HCT116 (cell line): ENCODE data around the gene SLC6A17. TPM values are rescaled to one million over a fixed set of nuclear protein-coding genes. Genes with fewer than 3 reads are reported as not detected.

ENCODE experiments used
- ATAC-seq: fragments of 200-7000 bp; cut with Tn5 transposase; 2 replicates; pipeline ENCODE4 v1.9.1; 2020; ENCODE audit warnings: mild to moderate bottlenecking, moderate library complexity
- BruUV-seq: library from RNA; stranded (reverse); fragments of 400-500 nt; replicated peaks from 2 replicates; lab custom pipeline; 2021; lab: Mats Ljungman, UMichigan
- CTCF ChIA-PET: fragments of 300-600 bp; sonication (Branson Sonifier 250); formaldehyde crosslinking; loops from one replicate; lab custom pipeline; 2021; ENCODE audit warnings: antibody characterized with exemption; lab: Charles Lee
- POLR2A ChIA-PET: fragments of 300-600, 350-600 bp; sonication (Branson Sonifier 250); formaldehyde crosslinking; loops from one replicate; lab custom pipeline; 2021; ENCODE audit warnings: antibody characterized with exemption; lab: Charles Lee
- RAD21 ChIA-PET, 2 experiments: fragments of 300-600 bp; sonication (Branson Sonifier 250); formaldehyde crosslinking; loops; one replicate each; lab custom pipeline; 2023; ENCODE audit warnings: low total read pairs in 2 of 2; ENCODE audit not compliant: uncharacterized antibody in 2 of 2, unreplicated experiment in 2 of 2, low non-redundant PET in 1 of 2; lab: Charles Lee
- DNase-seq: peaks from one replicate; pipeline ENCODE4 v3.0.0-alpha.2; 2010; ENCODE audit warnings: low read depth, low spot score
- H2AFZ ChIP-seq: fragments of 200-600 bp; shearing (Covaris generic), sonication (generic); 2 replicates; pipeline ENCODE4 v1.6.1; 2017; ENCODE audit warnings: low read depth, mixed run types, mixed read lengths, antibody characterized with exemption, low read length; ENCODE audit not compliant: poor library complexity, severe bottlenecking
- H3K27ac ChIP-seq: 2 replicates; pipeline ENCODE4 v1.5.1; 2012; ENCODE audit warnings: low read depth, low read length
- H3K27me3 ChIP-seq: fragments of 200-600 bp; sonication (generic); 2 replicates; pipeline ENCODE4 v1.6.1; 2016; ENCODE audit warnings: mixed run types, low read length, mixed read lengths; ENCODE audit not compliant: insufficient read depth
- H3K36me3 ChIP-seq, 2 experiments: fragments of 200-500 bp in 1 of 2; fragments of 200-600 bp in 1 of 2; sonication (Bioruptor generic) in 1 of 2; sonication (generic) in 1 of 2; 2 replicates each; pipeline versions ENCODE4 v1.5.1 to v1.6.1; 2014 to 2016; ENCODE audit warnings: low read length in 2 of 2, inconsistent platforms in 1 of 2, mixed read lengths in 1 of 2, mixed run types in 1 of 2; ENCODE audit not compliant: insufficient read depth in 2 of 2, control insufficient read depth in 1 of 2
- H3K4me1 ChIP-seq, 2 experiments: fragments of 200-600 bp in 1 of 2; sonication (generic) in 1 of 2; 2 replicates each; pipeline versions ENCODE4 v1.5.1 to v1.6.1; 2012 to 2017; ENCODE audit warnings: low read length in 2 of 2, inconsistent platforms in 1 of 2, mild to moderate bottlenecking in 1 of 2, mixed read lengths in 1 of 2, mixed run types in 1 of 2, moderate library complexity in 1 of 2; ENCODE audit not compliant: insufficient read depth in 2 of 2, control insufficient read depth in 1 of 2
- H3K4me2 ChIP-seq: fragments of 200-600 bp; sonication (generic); 2 replicates; pipeline ENCODE4 v1.6.1; 2017; ENCODE audit warnings: mixed run types, low read length, mixed read lengths
- H3K4me3 ChIP-seq, 2 experiments: fragments of 200-600 bp in 1 of 2; sonication (generic) in 1 of 2; replicated peaks in 1 of 2; 2 replicates each; pipeline ENCODE4 v1.5.1; 2011 to 2016; ENCODE audit warnings: low read length in 2 of 2, control low read depth in 1 of 2, low read depth in 1 of 2, mild to moderate bottlenecking in 1 of 2, mixed read lengths in 1 of 2, mixed run types in 1 of 2
- H3K79me2 ChIP-seq: fragments of 200-600 bp; sonication (generic); 2 replicates; pipeline ENCODE4 v1.6.1; 2017; ENCODE audit warnings: mild to moderate bottlenecking, mixed run types, low read length, moderate library complexity, mixed read lengths; ENCODE audit not compliant: insufficient read depth
- H3K9ac ChIP-seq: fragments of 200-600 bp; sonication (generic); 2 replicates; pipeline ENCODE4 v1.6.1; 2016; ENCODE audit warnings: low read length, mixed read lengths
- H3K9me2 ChIP-seq: fragments of 200-600 bp; sonication (generic), shearing (Covaris generic); 2 replicates; pipeline ENCODE4 v1.6.1; 2017; ENCODE audit warnings: mixed run types, mild to moderate bottlenecking, moderate library complexity; ENCODE audit not compliant: insufficient read depth
- H3K9me3 ChIP-seq, 2 experiments: fragments of 200-500 bp in 1 of 2; fragments of 200-600 bp in 1 of 2; sonication (Bioruptor generic) in 1 of 2; sonication (generic) in 1 of 2; 2 replicates each; pipeline ENCODE4 v1.6.1; 2014 to 2017; ENCODE audit warnings: low read length in 2 of 2, mixed read lengths in 2 of 2, inconsistent platforms in 1 of 2, low read depth in 1 of 2, mild to moderate bottlenecking in 1 of 2, mixed run types in 1 of 2, moderate library complexity in 1 of 2; ENCODE audit not compliant: control insufficient read depth in 1 of 2, insufficient read depth in 1 of 2
- H4K20me1 ChIP-seq: fragments of 200-600 bp; sonication (generic), shearing (Covaris generic); 2 replicates; pipeline ENCODE4 v1.6.1; 2017; ENCODE audit warnings: mixed run types, mild to moderate bottlenecking, moderate library complexity; ENCODE audit not compliant: insufficient read depth
- CBX3 ChIP-seq: IDR thresholded peaks from 2 replicates; pipeline ENCODE4 v1.6.1; 2012; ENCODE audit warnings: low read depth
- EZH2 ChIP-seq: fragments of 200-600 bp; sonication (generic); IDR thresholded peaks from 2 replicates; pipeline ENCODE4 v1.6.1; 2017; ENCODE audit warnings: antibody characterized with exemption, mixed run types
- FOSL1 ChIP-seq: IDR thresholded peaks from 2 replicates; pipeline ENCODE4 v1.6.1; 2012; ENCODE audit warnings: low read depth
- JUND ChIP-seq: IDR thresholded peaks from 2 replicates; pipeline ENCODE4 v1.6.1; 2012
- POLR2A ChIP-seq: IDR thresholded peaks from 2 replicates; pipeline ENCODE4 v1.7.0; 2011; ENCODE audit warnings: borderline replicate concordance; ENCODE audit not compliant: insufficient read depth, insufficient read length; ENCODE audit errors: extremely low read depth
- POLR2AphosphoS5 ChIP-seq: IDR thresholded peaks from 2 replicates; pipeline ENCODE4 v1.6.1; 2011; ENCODE audit warnings: mild to moderate bottlenecking, low read depth, low read length, moderate library complexity
- RAD21 ChIP-seq: IDR thresholded peaks from 2 replicates; pipeline ENCODE4 v1.6.1; 2012; ENCODE audit warnings: low read depth, mild to moderate bottlenecking
- SP1 ChIP-seq: IDR thresholded peaks from 2 replicates; pipeline ENCODE4 v1.6.1; 2012; ENCODE audit warnings: low read depth
- SRF ChIP-seq: IDR thresholded peaks from 2 replicates; pipeline ENCODE4 v1.6.1; 2012; ENCODE audit warnings: low read depth
- TCF7L2 ChIP-seq: IDR thresholded peaks from 2 replicates; pipeline ENCODE4 v1.7.0; 2011; ENCODE audit warnings: borderline replicate concordance, inconsistent platforms; ENCODE audit not compliant: insufficient read depth, insufficient read length; ENCODE audit errors: extremely low read depth
- ZBTB33 ChIP-seq: IDR thresholded peaks from 2 replicates; pipeline ENCODE4 v1.6.1; 2011; ENCODE audit warnings: mild to moderate bottlenecking, low read length, moderate library complexity; ENCODE audit not compliant: insufficient replicate concordance; ENCODE audit errors: extremely low read depth
- intact Hi-C: fragments of 100-400 bp; cut with micrococcal nuclease; formaldehyde crosslinking; loops from 2 replicates; pipeline ENCODE4 v1.10.0; 2022
- total RNA-seq: library from RNA; stranded (reverse); gene quantifications from one replicate; pipeline ENCODE4 v1.2.1, GENCODE V29; 2021; ENCODE audit not compliant: unreplicated experiment
- TF ChIP-seq, protein P1 (sequence below): IDR thresholded peaks from 2 replicates; pipeline ENCODE4 v1.6.1; 2012
- TF ChIP-seq, protein P2 (sequence below): IDR thresholded peaks from 2 replicates; pipeline ENCODE4 v1.6.1; 2012

SLC6A17 gene
- total RNA-seq, 1 experiment from 2014 or later, result 10.5 TPM

DNA sequence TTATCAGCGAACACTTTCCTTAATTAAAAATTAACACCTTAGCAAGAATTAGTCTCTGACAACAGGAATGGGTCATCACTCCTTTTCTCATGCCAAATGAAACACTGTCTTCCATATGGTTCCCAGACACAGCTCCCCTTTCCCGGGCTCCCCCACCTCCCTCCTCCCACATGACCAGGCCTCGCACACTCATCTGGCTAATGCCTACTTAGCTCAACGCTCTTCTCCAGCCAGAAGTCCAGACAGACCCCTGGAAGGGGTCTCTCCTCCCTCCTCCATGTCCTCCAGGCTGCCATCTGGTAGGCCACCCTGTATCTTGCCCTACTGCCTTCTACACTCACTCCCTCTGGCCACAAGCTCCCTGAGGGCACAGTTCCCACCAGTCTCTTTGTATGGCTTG, 99.7 kb downstream of the SLC6A17 start (continued):
- TF ChIP-seq, protein P1, sequence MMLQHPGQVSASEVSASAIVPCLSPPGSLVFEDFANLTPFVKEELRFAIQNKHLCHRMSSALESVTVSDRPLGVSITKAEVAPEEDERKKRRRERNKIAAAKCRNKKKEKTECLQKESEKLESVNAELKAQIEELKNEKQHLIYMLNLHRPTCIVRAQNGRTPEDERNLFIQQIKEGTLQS, result no peak
- TF ChIP-seq JUND (no peak), POLR2AphosphoS5 (no peak), CBX3 (no peak), POLR2A (no peak), FOSL1 (no peak), SP1 (no peak), EZH2 (no peak), SRF (no peak), TCF7L2 (no peak), RAD21 (no peak), ZBTB33 (no peak)

GRCh38 chr1:110250749-110251148, 100.5 kb downstream of the SLC6A17 start:
- H3K79me2 ChIP-seq, result no peaks in the 10 kb centered on the region
- no peaks in the 10 kb centered on the region for H3K4me1 ChIP-seq
- no peaks in the 10 kb centered on the region for H3K9me2 ChIP-seq
- no peak overlapping the region for H3K9ac ChIP-seq
- no peak overlapping the region for H3K4me3 ChIP-seq
- ChIA-PET RAD21 (no interaction called here), CTCF (no interaction called here), POLR2A (no interaction called here)
- no peaks in the 10 kb centered on the region for H3K27me3 ChIP-seq
- intact Hi-C loops, result no loop called here
- ATAC-seq (no peak), DNase-seq (no peak)
- no peaks in the 10 kb centered on the region for H3K9me3 ChIP-seq
- H3K36me3 ChIP-seq, result no peaks in the 10 kb centered on the region
- TF ChIP-seq, protein P2, sequence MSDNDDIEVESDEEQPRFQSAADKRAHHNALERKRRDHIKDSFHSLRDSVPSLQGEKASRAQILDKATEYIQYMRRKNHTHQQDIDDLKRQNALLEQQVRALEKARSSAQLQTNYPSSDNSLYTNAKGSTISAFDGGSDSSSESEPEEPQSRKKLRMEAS, result no peak
- no TSS peak for BruUV-seq
- no peak overlapping the region for H3K4me2 ChIP-seq
- H4K20me1 ChIP-seq, result no peaks in the 10 kb centered on the region
- no peak overlapping the region for H3K27ac ChIP-seq
- no peak overlapping the region for H2AFZ ChIP-seq

Other genes starting within 250 kb of the SLC6A17 start
- 3.0 TPM for gene CSF1, start 239.6 kb upstream of the SLC6A17 start, total RNA-seq
- 92.0 TPM for gene AHCYL1, start 165.7 kb upstream of the SLC6A17 start, total RNA-seq
- gene STRIP1, start 115.9 kb upstream of the SLC6A17 start, total RNA-seq, result 33.5 TPM
- not detected for gene ALX3, start 79.8 kb upstream of the SLC6A17 start, total RNA-seq
- 0.57 TPM for gene UBL4B, start 38.1 kb upstream of the SLC6A17 start, total RNA-seq
- 13.0 TPM for gene KCNC4, start 59.8 kb downstream of the SLC6A17 start, total RNA-seq
- 44.0 TPM for gene RBM15, start 188.9 kb downstream of the SLC6A17 start, total RNA-seq
- gene SLC16A4, start 240.5 kb downstream of the SLC6A17 start, total RNA-seq, result 0.20 TPM